B cell (primary cell): ENCODE results near the gene COL5A1.

Experiments used
- CTCF ChIP-seq: fragments of 200-600 bp; IDR thresholded peaks from one replicate; pipeline ENCODE4 v1.8.0; 2022; ENCODE audit warnings: antibody characterized with exemption, mild to moderate bottlenecking
- EZH2 ChIP-seq: IDR thresholded peaks from 2 replicates; pipeline ENCODE4 v1.6.1; 2012; ENCODE audit warnings: borderline replicate concordance, low read depth, mild to moderate bottlenecking, moderate library complexity, low read length; ENCODE audit not compliant: insufficient read depth, poor library complexity, severe bottlenecking

- TF ChIP-seq CTCF (no peak), EZH2 (no peak)
Observed at GRCh38 chr9:134784577-134785305, 143.1 kb downstream of the COL5A1 start.
